Gastroesophageal sphincter (tissue), 4 donors: ENCODE measurements around the gene JCAD. TPM values are rescaled to one million over a fixed set of nuclear protein-coding genes. Genes with fewer than 3 reads are reported as not detected.

ENCODE experiments used
- ATAC-seq: fragments of 150-250 bp; one replicate; pipeline ENCODE4 v1.9.1; 2016; ENCODE audit warnings: mild to moderate bottlenecking, moderate library complexity
- H3K27ac ChIP-seq, 4 donors: fragments of 200-600 bp; sonication (generic) in 3 of 4; 1 replicate in 3 of 4; 2 replicates in 1 of 4; pipeline ENCODE4 v1.5.1; 2016 to 2019
- H3K27me3 ChIP-seq: fragments of 200-600 bp; sonication (generic); one replicate; pipeline ENCODE4 v1.5.1; 2019
- H3K36me3 ChIP-seq, 2 donors: fragments of 200-600 bp; sonication (generic); one replicate each; pipeline ENCODE4 v1.5.1; 2019; ENCODE audit warnings: control low read depth in 1 of 2
- H3K4me1 ChIP-seq, 3 donors: fragments of 200-600 bp; sonication (generic); 1 replicate in 2 of 3; 2 replicates in 1 of 3; pipeline ENCODE4 v1.5.1; 2016 to 2019; ENCODE audit warnings: control low read depth in 2 of 3
- H3K4me3 ChIP-seq, 2 donors: fragments of 200-600 bp; sonication (generic); one replicate each; pipeline ENCODE4 v1.5.1; 2019; ENCODE audit warnings: mild to moderate bottlenecking in 1 of 2, moderate library complexity in 1 of 2
- H3K9me3 ChIP-seq, 3 donors: fragments of 200-600 bp; sonication (generic); one replicate each; pipeline ENCODE4 v1.5.1; 2017 to 2019; ENCODE audit warnings: control low read depth in 2 of 3
- EP300 ChIP-seq: sonication (generic); formaldehyde crosslinking; IDR thresholded peaks from one replicate; pipeline ENCODE4 v1.6.1; 2017; ENCODE audit warnings: antibody characterized with exemption, mild to moderate bottlenecking
- POLR2A ChIP-seq, 2 donors: fragments of 450-650 bp; IDR thresholded peaks; one replicate each; pipeline ENCODE4 v1.6.1; 2017; ENCODE audit warnings: antibody characterized with exemption in 2 of 2, mild to moderate bottlenecking in 2 of 2, moderate library complexity in 1 of 2
- POLR2AphosphoS5 ChIP-seq: sonication (generic); formaldehyde crosslinking; IDR thresholded peaks from one replicate; pipeline ENCODE4 v1.6.1; 2017; ENCODE audit warnings: antibody characterized with exemption
- whole genome bisulfite sequencing, 2 donors: methylation state at CpG; one replicate each; pipeline ENCODE4 v1.1.5; 2018; ENCODE audit warnings: low coverage in 1 of 2; 5-methylcytosine and 5-hydroxymethylcytosine counted together
- total RNA-seq, 4 donors: library from RNA; depleted of rRNA; stranded (reverse); fragments of >200 nt; gene quantifications; one replicate each; pipeline ENCODE4 v1.1.0, GENCODE V29; 2016
- TF ChIP-seq, protein P1 (sequence below), 4 experiments: fragments of 200-600 bp in 2 of 4; fragments of 450-650 bp in 2 of 4; sonication (generic) in 1 of 4; IDR thresholded peaks; one replicate each; pipeline ENCODE4 v1.5.1; 2017 to 2019; ENCODE audit warnings: antibody characterized with exemption in 4 of 4, mild to moderate bottlenecking in 2 of 4, moderate library complexity in 2 of 4

JCAD gene
- total RNA-seq, 4 donors from 2014 or later = 21.0 to 66.8 (median 48.6) TPM

DNA sequence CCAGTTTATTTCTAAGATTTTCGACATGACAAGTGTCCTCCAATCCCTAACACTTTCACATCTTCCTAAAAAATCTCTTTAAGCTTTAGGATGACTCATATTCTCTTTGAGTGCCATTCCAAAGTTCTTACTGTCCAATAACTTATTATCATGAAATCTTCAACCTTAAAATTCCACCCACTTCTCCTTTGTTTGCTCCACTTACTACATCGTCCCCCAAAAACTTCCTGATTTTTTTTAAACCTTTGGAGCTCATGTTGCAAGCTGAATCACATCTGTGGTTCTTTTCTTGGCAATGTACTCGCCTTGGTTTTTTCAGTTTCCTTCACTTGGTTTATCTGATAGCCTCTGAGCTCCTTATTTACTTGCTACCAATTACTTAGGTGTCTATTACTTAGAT, 39.2 kb upstream of the JCAD start:
- WGBS, 2 donors = 33 to 39% methylated on average over 3 of the region's 3 CpGs
- no peak for ATAC-seq

DNA sequence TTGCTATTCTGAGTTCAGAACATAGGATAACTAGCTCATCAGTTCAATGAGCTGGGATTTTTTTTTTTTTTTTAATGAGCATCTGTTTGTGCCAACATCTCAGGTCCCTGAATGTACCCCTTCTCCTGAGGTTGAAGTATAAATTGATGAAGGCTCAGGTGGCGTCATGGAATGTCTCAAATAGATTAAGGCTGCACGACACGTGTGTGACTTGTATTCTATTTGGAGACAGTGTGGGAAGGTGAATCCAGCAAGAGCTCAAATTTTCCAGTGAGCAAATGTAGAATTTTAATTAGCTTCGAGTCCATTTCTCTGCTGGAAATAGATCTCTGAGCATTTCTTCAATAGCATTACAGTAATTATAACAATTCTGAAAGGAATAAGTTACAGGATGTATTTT, 37.2 kb upstream of the JCAD start:
- Histone ChIP-seq H3K4me3 (no peak overlapping the region), H3K36me3 (no peaks in the 10 kb centered on the region), H3K27ac (no peak overlapping the region), H3K9me3 (no peaks in the 10 kb centered on the region), H3K4me1 (no peaks in the 10 kb centered on the region), H3K27me3 (no peaks in the 10 kb centered on the region)
- TF ChIP-seq POLR2AphosphoS5 (no peak), EP300 (no peak), POLR2A (IDR thresholded peaks at IDR 0.05) (no peak)
- TF ChIP-seq, protein P1, sequence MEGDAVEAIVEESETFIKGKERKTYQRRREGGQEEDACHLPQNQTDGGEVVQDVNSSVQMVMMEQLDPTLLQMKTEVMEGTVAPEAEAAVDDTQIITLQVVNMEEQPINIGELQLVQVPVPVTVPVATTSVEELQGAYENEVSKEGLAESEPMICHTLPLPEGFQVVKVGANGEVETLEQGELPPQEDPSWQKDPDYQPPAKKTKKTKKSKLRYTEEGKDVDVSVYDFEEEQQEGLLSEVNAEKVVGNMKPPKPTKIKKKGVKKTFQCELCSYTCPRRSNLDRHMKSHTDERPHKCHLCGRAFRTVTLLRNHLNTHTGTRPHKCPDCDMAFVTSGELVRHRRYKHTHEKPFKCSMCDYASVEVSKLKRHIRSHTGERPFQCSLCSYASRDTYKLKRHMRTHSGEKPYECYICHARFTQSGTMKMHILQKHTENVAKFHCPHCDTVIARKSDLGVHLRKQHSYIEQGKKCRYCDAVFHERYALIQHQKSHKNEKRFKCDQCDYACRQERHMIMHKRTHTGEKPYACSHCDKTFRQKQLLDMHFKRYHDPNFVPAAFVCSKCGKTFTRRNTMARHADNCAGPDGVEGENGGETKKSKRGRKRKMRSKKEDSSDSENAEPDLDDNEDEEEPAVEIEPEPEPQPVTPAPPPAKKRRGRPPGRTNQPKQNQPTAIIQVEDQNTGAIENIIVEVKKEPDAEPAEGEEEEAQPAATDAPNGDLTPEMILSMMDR (IDR thresholded peaks at IDR 0.05) = no peak
- ATAC-seq = no peak
- WGBS, 2 donors = 84% methylated on average over 4 of the region's 4 CpGs; no CpG with 5 or more reads in 1 of the 2 donors

More for the DNA sequence above, 39.2 kb upstream of the JCAD start:
- Histone ChIP-seq H3K27me3 (no peaks in the 10 kb centered on the region), H3K9me3 (no peaks in the 10 kb centered on the region), H3K36me3 (no peaks in the 10 kb centered on the region), H3K4me1 (no peaks in the 10 kb centered on the region), H3K27ac (no peak overlapping the region), H3K4me3 (no peak overlapping the region)
- TF ChIP-seq POLR2A (IDR thresholded peaks at IDR 0.05) (no peak), EP300 (no peak), POLR2AphosphoS5 (peak; percentile 20)
- TF ChIP-seq, protein P1 (IDR thresholded peaks at IDR 0.05) = no peak

GRCh38 chr10:30095631-30096422, 36.4 kb upstream of the JCAD start:
- no peaks in the 10 kb centered on the region for H3K27me3 ChIP-seq
- H3K27ac ChIP-seq = no peak overlapping the region
- no peak for ATAC-seq
- no peaks in the 10 kb centered on the region for H3K4me1 ChIP-seq
- no peaks in the 10 kb centered on the region for H3K36me3 ChIP-seq
- no peaks in the 10 kb centered on the region for H3K9me3 ChIP-seq
- TF ChIP-seq POLR2AphosphoS5 = no peak
- 93 to 95% methylated on average over 3 to 4 of the region's 6 CpGs for WGBS, 2 donors
- no peak overlapping the region for H3K4me3 ChIP-seq

DNA sequence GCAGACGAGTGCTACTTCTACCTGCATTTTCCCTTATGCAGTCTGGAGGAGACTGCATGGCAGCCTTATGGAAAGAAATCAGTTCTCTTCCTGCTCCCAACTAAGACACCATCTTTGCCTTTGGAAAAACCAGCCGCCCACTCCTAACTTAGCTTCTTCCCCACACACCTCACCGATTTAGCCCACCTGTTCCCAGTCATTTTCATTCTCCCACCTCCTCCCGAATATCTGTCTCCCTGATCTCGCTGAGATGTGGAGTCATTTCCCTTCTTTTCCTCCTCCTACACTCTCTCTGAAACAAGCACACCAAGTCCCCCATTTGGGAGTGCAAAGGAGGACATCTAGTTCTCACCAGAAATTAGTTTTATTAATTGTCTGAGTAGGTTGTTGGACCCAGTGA, 35.2 kb upstream of the JCAD start:
- Histone ChIP-seq H3K4me3 (no peak overlapping the region), H3K9me3 (no peaks in the 10 kb centered on the region), H3K36me3 (no peaks in the 10 kb centered on the region), H3K27me3 (no peaks in the 10 kb centered on the region), H3K4me1 (no peaks in the 10 kb centered on the region), H3K27ac (no peak overlapping the region)
- ATAC-seq = no peak
- TF ChIP-seq POLR2A (IDR thresholded peaks at IDR 0.05) (no peak), EP300 (no peak), POLR2AphosphoS5 (no peak)
- TF ChIP-seq, protein P1 (IDR thresholded peaks at IDR 0.05) = no peak
- 83 to 86% methylated on average over 5 of the region's 5 CpGs for WGBS, 2 donors

DNA sequence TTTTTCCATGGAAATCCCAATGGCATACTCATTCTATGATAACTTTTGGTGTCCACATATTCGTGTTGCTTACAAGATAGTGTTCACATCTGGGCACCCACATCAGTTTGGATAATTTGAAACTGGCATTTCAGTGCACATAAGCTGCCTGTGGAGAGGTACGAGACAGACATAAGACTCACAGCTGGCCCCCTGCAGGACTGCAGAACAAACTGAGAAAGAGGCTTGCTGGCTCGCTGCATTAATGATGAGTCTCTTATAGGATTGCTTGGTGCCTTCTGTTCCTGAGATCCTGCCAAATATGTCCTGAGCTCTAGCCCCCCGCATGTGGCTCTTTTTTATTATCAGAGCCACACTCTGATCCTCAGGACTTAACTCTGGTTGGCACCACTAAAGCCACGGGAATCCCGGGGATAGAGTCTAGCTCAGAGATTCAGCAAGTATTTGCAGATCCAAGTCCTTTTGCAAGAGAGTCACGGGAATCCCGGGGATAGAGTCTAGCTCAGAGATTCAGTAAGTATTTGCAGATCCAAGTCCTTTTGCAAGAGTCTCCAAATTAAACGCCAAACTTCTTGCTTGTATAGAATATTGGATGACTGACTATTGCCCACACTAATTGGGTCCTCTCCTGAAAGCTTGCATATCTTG, 34.0 kb upstream of the JCAD start:
- TF ChIP-seq EP300 = no peak
- TF ChIP-seq POLR2A (IDR thresholded peaks at IDR 0.05) = no peak
- TF ChIP-seq, protein P1 (IDR thresholded peaks at IDR 0.05) = no peak
- TF ChIP-seq POLR2AphosphoS5 = no peak
- Histone ChIP-seq H3K36me3 (no peaks in the 10 kb centered on the region), H3K4me1 (no peaks in the 10 kb centered on the region), H3K27ac (no peak overlapping the region), H3K9me3 (no peaks in the 10 kb centered on the region), H3K27me3 (no peaks in the 10 kb centered on the region), H3K4me3 (no peak overlapping the region)
- ATAC-seq = no peak
- WGBS, 2 donors = 86 to 88% methylated on average over 7 to 9 of the region's 9 CpGs
